ENCODE data around the gene SPATA31A6.
"Not testable (repeated sequence)": the region's sequence is repeated elsewhere in the genome, so short reads cannot be mapped to it uniquely, and the experiment has no call there.

The SPATA31A6 gene

DNA sequence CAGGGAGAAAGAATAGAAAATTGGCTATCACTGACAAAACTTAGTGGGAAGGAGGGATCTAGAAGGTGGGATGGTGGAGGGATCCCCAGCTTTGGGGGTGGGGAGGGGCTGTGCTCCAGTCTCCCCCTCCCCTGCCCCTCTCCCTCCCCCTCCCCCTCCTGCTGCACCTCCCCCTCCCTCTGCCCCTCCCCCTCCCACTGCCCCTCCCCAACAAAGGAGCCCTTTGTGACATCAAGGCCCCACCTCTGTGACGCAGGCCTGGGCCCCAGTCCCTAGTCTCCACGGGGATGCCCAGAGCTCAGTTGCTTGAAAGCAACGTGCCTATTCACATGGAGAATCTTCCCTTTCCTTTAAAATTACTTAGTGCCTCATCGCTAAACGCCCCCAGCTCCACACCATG, at the start of gene SPATA31A6:
Gene SPATA31A6, plus strand, starts transcription at position 301 of the 400 bp plus-strand sequence. Its CDS starts 29 bp downstream, at position 330.
- DNase-seq (ENCODE audit: low read depth, low spot score), result not testable (repeated sequence)

DNA sequence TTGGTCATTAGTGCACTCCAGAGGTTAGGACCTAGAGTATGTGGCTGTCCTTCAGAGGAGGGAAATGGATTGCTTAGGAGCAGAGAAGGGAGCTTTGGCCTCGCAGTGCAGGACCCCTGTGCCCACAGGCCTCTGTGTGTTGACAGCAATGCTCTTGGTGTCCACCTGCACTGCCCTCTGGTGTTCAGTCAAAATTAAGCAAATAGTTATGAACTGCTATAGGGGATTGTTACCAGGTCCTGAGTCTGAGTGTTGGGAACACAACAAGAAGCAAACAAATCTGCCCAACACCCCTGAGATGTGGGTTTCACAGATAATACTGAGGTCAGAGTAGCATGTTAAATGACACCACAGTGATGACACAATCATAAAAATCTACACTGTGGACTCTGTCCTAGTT, 23.2 kb upstream of the SPATA31A6 start:
- peak; percentile 7 for DNase-seq (ENCODE audit: low read depth, low spot score)

DNA sequence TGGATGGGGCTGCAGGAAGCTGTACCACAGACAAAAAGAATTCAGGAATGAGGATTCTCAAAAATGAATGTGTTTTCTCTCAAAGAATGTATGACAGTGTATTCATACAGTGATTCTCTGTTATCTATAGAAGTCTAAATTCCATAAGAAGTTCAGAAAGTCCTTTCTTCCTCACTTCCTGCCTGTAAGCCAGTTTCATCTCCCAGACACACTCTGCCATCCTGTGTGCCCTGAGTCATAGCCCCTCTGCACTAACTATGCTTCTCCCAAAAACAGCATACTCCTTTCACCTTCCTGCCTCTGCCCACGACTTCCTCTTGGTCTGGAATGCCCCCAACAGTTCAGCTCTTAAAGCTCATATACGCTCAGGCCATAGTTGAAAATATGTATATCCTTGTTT, 36.4 kb downstream of the SPATA31A6 start:
- DNase-seq (ENCODE audit: low read depth, low spot score), result not testable (repeated sequence)

DNA sequence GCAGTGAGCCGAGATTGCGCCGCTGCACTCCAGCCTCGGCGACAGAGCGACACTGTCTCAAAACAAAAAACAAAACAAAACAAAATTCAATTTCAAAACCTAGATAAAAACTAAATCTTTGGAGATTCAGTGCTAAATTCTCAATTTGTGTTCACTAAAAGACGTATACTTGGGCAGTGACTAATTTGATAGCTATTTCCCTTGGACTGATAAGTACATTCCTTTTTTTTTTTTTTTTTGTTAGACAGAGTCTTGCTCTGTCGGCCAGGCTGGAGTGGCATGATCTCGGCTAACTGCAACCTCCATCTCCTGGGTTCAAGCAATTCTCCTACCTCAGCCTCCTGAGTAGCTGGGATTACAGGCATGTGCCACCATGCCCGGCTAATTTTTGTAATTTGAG, 39.8 kb downstream of the SPATA31A6 start:
- DNase-seq (ENCODE audit: low read depth, low spot score), result peak; percentile 14

DNA sequence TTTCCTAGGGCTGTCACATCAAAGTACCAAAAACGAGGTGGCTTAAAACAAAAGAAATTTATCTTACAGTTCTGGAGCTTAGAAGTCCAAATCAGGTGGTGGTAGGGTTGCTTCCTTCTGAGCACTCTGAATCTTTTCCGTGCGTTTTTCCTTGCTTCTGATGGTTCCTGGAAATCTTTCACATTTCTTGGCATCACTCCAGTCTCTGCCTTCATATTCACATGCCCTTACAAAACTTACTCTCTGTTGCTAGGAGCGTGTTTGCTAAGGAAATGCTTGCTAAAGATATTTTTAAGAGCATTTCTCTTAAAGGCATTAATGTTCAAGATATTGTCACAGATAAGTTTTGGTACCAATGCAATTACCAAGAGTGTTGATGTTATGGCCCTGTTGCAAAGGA, 49.6 kb downstream of the SPATA31A6 start:
- not testable (repeated sequence) for DNase-seq (ENCODE audit: low read depth, low spot score)

DNA sequence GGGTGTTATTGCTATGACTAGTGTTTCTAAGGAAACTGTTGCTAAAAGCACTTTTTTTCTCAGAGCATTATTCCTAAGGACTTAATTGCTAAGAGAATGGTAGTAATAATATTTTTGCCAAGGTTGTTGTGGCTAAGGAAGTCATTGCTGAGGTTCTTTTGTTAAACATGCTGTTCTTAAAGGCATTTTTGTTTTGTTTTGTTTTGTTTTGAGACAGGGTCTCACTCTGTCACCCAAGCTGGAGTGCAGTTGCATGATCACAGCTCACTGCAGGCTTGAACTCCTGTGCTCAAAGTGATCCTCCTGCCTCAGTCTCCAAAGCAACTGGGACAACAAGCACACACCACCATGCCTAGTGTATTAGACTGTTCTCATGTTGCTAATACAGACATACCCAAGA, 51.2 kb downstream of the SPATA31A6 start:
- DNase-seq (ENCODE audit: low read depth, low spot score), result not testable (repeated sequence)

DNA sequence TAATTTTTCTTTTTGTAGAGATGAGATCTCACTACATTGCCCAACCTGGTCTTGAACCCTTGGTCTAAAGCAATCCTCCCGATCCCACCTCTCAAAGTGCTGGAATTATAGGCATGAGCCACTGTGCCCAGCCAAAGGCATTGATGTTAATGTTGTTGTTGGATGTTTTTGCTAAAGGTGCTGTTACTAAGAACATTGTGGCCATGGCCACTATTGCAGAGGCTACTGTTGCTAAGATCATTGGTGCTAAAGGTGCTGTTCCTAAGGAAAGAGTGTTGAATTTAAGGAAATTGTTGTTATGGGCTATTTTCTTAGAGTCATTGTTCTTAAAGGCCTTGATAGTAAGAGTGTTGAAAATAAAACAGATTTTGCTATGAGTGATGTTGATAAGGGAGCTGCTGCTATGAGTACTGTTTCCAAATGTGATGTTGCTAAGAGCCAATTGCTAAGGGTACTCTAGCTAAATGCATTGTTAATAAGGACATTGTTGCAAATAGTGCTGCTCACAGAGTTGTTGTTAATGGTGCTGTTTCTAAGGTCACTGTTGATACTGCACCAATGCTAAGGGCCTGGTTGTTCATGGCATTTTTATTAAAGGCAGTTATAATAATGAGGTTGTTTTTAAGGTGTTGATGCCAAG, 52.0 kb downstream of the SPATA31A6 start:
- DNase-seq (ENCODE audit: low read depth, low spot score), result not testable (repeated sequence)

DNA sequence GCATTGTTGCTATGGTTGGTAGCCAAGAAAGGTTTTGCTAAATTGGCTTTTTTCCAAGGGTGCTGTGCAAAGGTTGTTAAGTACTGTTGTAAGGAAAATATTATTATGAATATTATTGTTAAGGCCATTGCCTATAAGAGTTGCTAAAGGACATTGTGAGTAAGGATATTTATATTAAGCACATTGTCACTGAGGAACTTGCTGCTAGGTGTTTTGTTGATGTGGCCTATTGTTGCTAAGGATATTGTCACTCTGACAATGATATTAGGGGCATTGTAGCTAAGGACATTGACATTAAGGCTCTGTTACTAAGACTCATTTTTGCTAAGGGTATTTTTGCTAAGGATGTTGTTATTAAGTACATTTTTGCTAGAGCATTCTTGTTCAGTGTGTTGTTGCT, 52.6 kb downstream of the SPATA31A6 start:
- DNase-seq (ENCODE audit: low read depth, low spot score), result not testable (repeated sequence)

DNA sequence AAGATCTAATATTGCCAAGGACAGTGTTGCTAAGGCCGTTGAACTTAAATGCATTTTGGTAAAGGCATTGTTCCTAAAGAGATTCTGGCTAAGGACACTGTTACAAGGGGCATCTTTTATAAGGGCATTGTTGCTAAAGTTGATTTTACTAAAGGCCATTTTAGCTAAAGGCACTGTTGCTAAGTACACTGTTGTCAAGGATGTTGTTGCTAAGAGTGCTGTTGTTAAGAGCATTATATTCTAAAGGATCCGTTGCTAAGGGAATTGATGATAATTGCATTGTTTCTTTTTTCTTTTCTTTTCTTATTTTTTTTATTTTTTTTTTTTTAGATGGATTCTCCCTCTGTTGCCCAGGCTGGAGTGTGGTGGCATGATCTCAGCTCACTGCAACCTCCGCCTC, 53.9 kb downstream of the SPATA31A6 start:
- DNase-seq (ENCODE audit: low read depth, low spot score), result not testable (repeated sequence)

DNA sequence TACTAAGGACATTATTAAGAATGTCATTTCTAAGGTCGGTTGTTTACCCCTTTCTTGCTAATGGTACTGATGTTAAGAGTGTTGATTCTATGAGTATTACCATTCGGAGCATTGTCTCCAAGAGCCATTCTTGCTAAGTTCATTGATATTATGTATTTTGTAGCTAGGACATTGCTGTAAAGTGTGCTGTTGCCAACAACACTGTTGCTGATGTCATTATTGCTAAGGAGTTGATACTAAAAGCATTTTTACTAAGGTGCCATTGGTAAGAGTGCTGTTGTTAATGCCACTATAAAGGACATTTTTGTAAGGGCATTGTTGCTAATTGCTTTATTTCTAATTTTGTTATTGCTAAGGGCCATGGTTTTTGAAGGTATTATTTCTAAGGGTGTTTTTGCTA, 55.4 kb downstream of the SPATA31A6 start:
- not testable (repeated sequence) for DNase-seq (ENCODE audit: low read depth, low spot score)

All from astrocyte of the hippocampus (primary cell).